H1 (cell line): Measurements from ENCODE around the gene ZSCAN10. TPM values are rescaled to one million over a fixed set of nuclear protein-coding genes. Genes with fewer than 3 reads are reported as not detected.

ENCODE experiments used
- CTCF ChIA-PET: fragments of 300-600 bp; sonication (Branson Sonifier 250); formaldehyde crosslinking; loops from one replicate; lab custom pipeline; 2021; ENCODE audit not compliant: partially characterized antibody; lab: Charles Lee
- POLR2A ChIA-PET: fragments of 300-600 bp; sonication (Branson Sonifier 250); formaldehyde crosslinking; loops from one replicate; lab custom pipeline; 2021; ENCODE audit warnings: inconsistent platforms; ENCODE audit not compliant: partially characterized antibody; lab: Charles Lee
- DNase-seq, 2 experiments: peaks; one replicate each; pipeline versions ENCODE4 v3.0.0 to v3.0.0-alpha.2; 2010 to 2022; ENCODE audit warnings: low spot score in 2 of 2, low read depth in 1 of 2, mixed read lengths in 1 of 2
- FAIRE-seq: peaks from 2 replicates; lab custom pipeline; 2011; peaks lifted over from hg19 to GRCh38; lab: Jason Lieb, UNC
- H2AFZ ChIP-seq: 2 replicates; pipeline ENCODE4 v1.8.1; 2012; ENCODE audit warnings: low read length, inconsistent platforms
- H2AK5ac ChIP-seq: 2 replicates; pipeline ENCODE4 v1.6.1; 2013; ENCODE audit warnings: low read depth, low read length
- H2BK120ac ChIP-seq: replicated peaks from 2 replicates; pipeline ENCODE3; 2013; ENCODE audit warnings: low read depth, low read length, inconsistent platforms
- H2BK12ac ChIP-seq: 2 replicates; pipeline ENCODE4 v1.6.1; 2013; ENCODE audit warnings: low read depth, low read length
- H2BK15ac ChIP-seq: 2 replicates; pipeline ENCODE4 v1.6.1; 2013; ENCODE audit warnings: low read length
- H2BK20ac ChIP-seq: 2 replicates; pipeline ENCODE4 v1.6.1; 2013; ENCODE audit warnings: low read length
- H2BK5ac ChIP-seq: 2 replicates; pipeline ENCODE4 v1.6.1; 2013; ENCODE audit warnings: low read depth, low read length
- H3K14ac ChIP-seq: 2 replicates; pipeline ENCODE4 v1.6.1; 2013; ENCODE audit warnings: inconsistent platforms; ENCODE audit not compliant: insufficient read length
- H3K18ac ChIP-seq: 2 replicates; pipeline ENCODE4 v1.6.1; 2013; ENCODE audit warnings: low read length; ENCODE audit errors: extremely low read depth
- H3K23ac ChIP-seq: 2 replicates; pipeline ENCODE4 v1.6.1; 2013; ENCODE audit warnings: inconsistent platforms; ENCODE audit not compliant: insufficient read length
- H3K23me2 ChIP-seq: 2 replicates; pipeline ENCODE4 v1.6.1; 2013; ENCODE audit warnings: low read depth, low read length
- H3K27ac ChIP-seq: 2 replicates; pipeline ENCODE4 v1.6.1; 2011; ENCODE audit warnings: low read depth, low read length, inconsistent platforms
- H3K27me3 ChIP-seq, 4 experiments: replicated peaks in 1 of 4; 1 replicate in 1 of 4; 2 replicates in 3 of 4; pipeline versions ENCODE4 v1.6.1 to v1.8.1; 2011 to 2013; ENCODE audit warnings: low read length in 3 of 4, mild to moderate bottlenecking in 3 of 4, inconsistent platforms in 2 of 4, mixed read lengths in 2 of 4, moderate library complexity in 1 of 4; ENCODE audit not compliant: control insufficient read depth in 3 of 4, insufficient read depth in 3 of 4; ENCODE audit errors: extremely low read depth in 1 of 4
- H3K36me3 ChIP-seq, 4 experiments: 2 replicates each; pipeline versions ENCODE4 v1.6.1 to v1.8.1; 2011 to 2013; ENCODE audit warnings: mild to moderate bottlenecking in 4 of 4, low read length in 3 of 4, moderate library complexity in 2 of 4, control low read depth in 1 of 4, inconsistent platforms in 1 of 4; ENCODE audit not compliant: insufficient read depth in 4 of 4, control insufficient read depth in 2 of 4
- H3K4ac ChIP-seq: replicated peaks from 2 replicates; pipeline ENCODE3; 2013; ENCODE audit warnings: low read length, low read depth, mixed read lengths, inconsistent platforms; ENCODE audit not compliant: insufficient read length
- H3K4me1 ChIP-seq, 4 experiments: replicated peaks in 1 of 4; 1 replicate in 1 of 4; 2 replicates in 3 of 4; pipeline versions ENCODE4 v1.6.1 to v1.8.1; 2011 to 2013; ENCODE audit warnings: low read length in 3 of 4, inconsistent platforms in 2 of 4, mixed read lengths in 1 of 4; ENCODE audit not compliant: insufficient read depth in 4 of 4, control insufficient read depth in 3 of 4
- H3K4me2 ChIP-seq, 2 experiments: 2 replicates each; pipeline versions ENCODE4 v1.6.1 to v1.8.1; 2011 to 2013; ENCODE audit warnings: low read depth in 2 of 2, low read length in 2 of 2, control low read depth in 1 of 2, inconsistent platforms in 1 of 2, mild to moderate bottlenecking in 1 of 2; ENCODE audit not compliant: insufficient read depth in 1 of 2
- H3K4me3 ChIP-seq, 4 experiments: fragments of 200-600, 300-600 bp in 1 of 4; sonication (generic), shearing (Covaris generic), sonication (Bioruptor Twin) in 1 of 4; 2 replicates each; pipeline versions ENCODE4 v1.5.1 to v1.8.1; 2011 to 2016; ENCODE audit warnings: low read length in 4 of 4, low read depth in 3 of 4, control low read depth in 2 of 4, inconsistent platforms in 2 of 4, mild to moderate bottlenecking in 2 of 4, mixed read lengths in 1 of 4, moderate library complexity in 1 of 4; ENCODE audit not compliant: insufficient read depth in 2 of 4; ENCODE audit errors: extremely low read depth in 1 of 4
- H3K56ac ChIP-seq: replicated peaks from 2 replicates; pipeline ENCODE3; 2013; ENCODE audit warnings: low read depth, mild to moderate bottlenecking, mixed read lengths, low read length, inconsistent platforms; ENCODE audit not compliant: insufficient read length
- H3K79me1 ChIP-seq: 2 replicates; pipeline ENCODE4 v1.6.1; 2013; ENCODE audit warnings: low read depth, low read length, control low read depth
- H3K79me2 ChIP-seq, 2 experiments: 2 replicates each; pipeline versions ENCODE4 v1.6.1 to v1.8.1; 2012 to 2013; ENCODE audit warnings: low read length in 2 of 2, mild to moderate bottlenecking in 2 of 2, inconsistent platforms in 1 of 2; ENCODE audit not compliant: insufficient read depth in 2 of 2, control insufficient read depth in 1 of 2
- H3K9ac ChIP-seq, 4 experiments: replicated peaks in 1 of 4; 1 replicate in 1 of 4; 2 replicates in 3 of 4; pipeline versions ENCODE4 v1.6.1 to v1.8.1; 2011 to 2013; ENCODE audit warnings: low read depth in 3 of 4, low read length in 3 of 4, control low read depth in 2 of 4, mild to moderate bottlenecking in 2 of 4, moderate library complexity in 2 of 4, inconsistent platforms in 1 of 4; ENCODE audit errors: extremely low read depth in 1 of 4
- H3K9me3 ChIP-seq, 2 experiments: 2 replicates each; pipeline versions ENCODE4 v1.6.1 to v1.8.1; 2012 to 2013; ENCODE audit warnings: mild to moderate bottlenecking in 2 of 2, moderate library complexity in 2 of 2, control low read depth in 1 of 2, inconsistent platforms in 1 of 2, low read depth in 1 of 2, low read length in 1 of 2, mixed read lengths in 1 of 2; ENCODE audit not compliant: insufficient read depth in 2 of 2
- H4K20me1 ChIP-seq, 2 experiments: replicated peaks in 1 of 2; 2 replicates each; pipeline versions ENCODE3 to v1.8.1; 2011 to 2013; ENCODE audit warnings: inconsistent platforms in 2 of 2, low read length in 2 of 2, mild to moderate bottlenecking in 1 of 2; ENCODE audit not compliant: insufficient read depth in 2 of 2, control insufficient read depth in 1 of 2
- H4K5ac ChIP-seq: 2 replicates; pipeline ENCODE4 v1.6.1; 2013; ENCODE audit warnings: low read length, low read depth, mixed read lengths, inconsistent platforms; ENCODE audit not compliant: insufficient read length
- H4K8ac ChIP-seq: 2 replicates; pipeline ENCODE4 v1.8.0; 2013; ENCODE audit warnings: mild to moderate bottlenecking, moderate library complexity, low read length, inconsistent platforms; ENCODE audit not compliant: insufficient read depth; ENCODE audit errors: extremely low read depth
- H4K91ac ChIP-seq: replicated peaks from 2 replicates; pipeline ENCODE3; 2013; ENCODE audit warnings: low read length, mixed read lengths, inconsistent platforms; ENCODE audit not compliant: insufficient read length
- WGBS, 2 experiments: shearing (Covaris generic) in 1 of 2; methylation state at CpG; one replicate each; pipeline versions ENCODE4 v1.1.6 to v1.1.7; 2013 to 2015; ENCODE audit warnings: low lambda C conversion rate in 2 of 2, mixed read lengths in 2 of 2, inconsistent platforms in 1 of 2, low coverage in 1 of 2, missing lambda C conversion rate in 1 of 2; ENCODE audit not compliant: insufficient replicate concordance in 2 of 2, insufficient coverage in 1 of 2, insufficient read length in 1 of 2; ENCODE audit errors: extremely low coverage in 1 of 2, missing lambda C conversion rate in 1 of 2; 5-methylcytosine and 5-hydroxymethylcytosine counted together
- polyA plus RNA-seq, 7 experiments: library from polyadenylated mRNA; depleted of rRNA in 3 of 7; stranded (reverse) in 5 of 7; unstranded in 2 of 7; fragments of >200 nt in 5 of 7; fragments of 200-250 nt in 2 of 7; gene quantifications; 1 replicate in 5 of 7; 2 replicates in 1 of 7; 4 replicates in 1 of 7; pipeline versions ENCODE4 v1.2.1 to v1.2.3, GENCODE V29; 2011 to 2013; ENCODE audit warnings: missing spikeins in 2 of 7, mixed read lengths in 2 of 7
- total RNA-seq: library from RNA; stranded (reverse); fragmentation: NEBNext Ultra II Directional; extraction: Animal tissue kit (Norgen Biotek cat#: 25700); gene quantifications from 2 replicates; pipeline ENCODE4 v1.2.1, GENCODE V29; 2021

ZSCAN10 gene
- total and polyA plus RNA-seq, 2 of the 8 experiments (the other 6 are each of a cell fraction or from before 2014, with no cell fraction given), result 209 to 314 TPM

DNA sequence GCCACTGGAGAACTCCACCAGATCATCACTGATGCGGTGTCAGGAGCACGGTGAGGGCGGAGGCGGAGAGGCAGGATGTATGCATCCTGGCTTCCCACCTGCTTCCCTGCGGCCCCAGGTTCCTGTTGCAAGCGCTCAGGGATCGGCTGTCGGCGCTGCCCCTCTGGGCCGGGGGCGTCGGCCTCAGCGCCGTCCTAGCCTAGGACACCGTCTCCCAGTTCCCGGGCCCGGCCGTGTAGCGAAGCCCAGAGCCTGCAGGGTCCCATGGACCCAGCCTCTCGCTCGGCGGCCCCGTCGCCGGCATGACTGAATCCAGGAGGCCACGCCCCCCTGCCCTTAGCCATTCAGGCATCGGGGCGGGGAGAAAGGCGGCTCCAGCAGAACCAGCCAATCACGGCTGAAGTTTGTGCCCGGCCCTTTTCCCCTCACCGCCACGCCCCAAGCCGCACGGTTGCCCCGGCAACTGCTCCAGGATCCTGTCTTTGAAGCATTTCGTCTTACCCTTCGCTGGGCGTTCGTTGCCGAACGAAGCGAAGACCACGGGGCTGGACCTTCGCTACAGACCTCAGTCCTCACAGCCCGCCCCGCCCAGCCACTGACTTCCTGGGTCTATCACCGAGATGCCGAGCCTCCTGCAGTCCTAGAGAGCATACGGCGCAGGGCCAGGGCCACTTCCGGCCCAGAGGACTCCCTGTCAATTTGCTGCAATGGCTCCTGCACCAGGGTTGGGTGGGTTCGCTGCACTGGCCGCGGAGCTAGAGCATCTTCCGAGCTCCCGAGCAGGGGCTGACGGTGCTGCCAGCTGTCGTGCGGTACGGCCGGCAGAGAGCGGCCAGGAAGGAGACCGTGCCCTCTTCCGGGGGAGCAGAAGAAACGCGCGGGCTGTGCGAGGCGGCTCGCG is 25.1 kb upstream of the ZSCAN10 start:
- POLR2A ChIA-PET, result interaction anchor here (1.1 to 9.3 kb wide), 7 partner anchors 10 to 76 kb away, joined by 3 to 109 read pairs (median 9); partner anchors contain the start of genes ZNF205, ZNF213 and ZSCAN10
- Histone ChIP-seq H3K9ac (peak overlapping the region; percentile 26 to 56 (median 46); a peak in 6 of 7 replicates), H3K36me3 (peaks cover 2 to 14% (median 7%) of the 10 kb centered on the region in 4 experiments; a peak in 5 of 8 replicates), H3K56ac (no peak overlapping the region), H3K14ac (no peak overlapping the region), H4K5ac (no peak overlapping the region), H2BK15ac (peak overlapping the region; percentile 72; the same call in 1 of the 2 replicates), H2BK20ac (no peak overlapping the region), H3K4me1 (peaks cover 0 to 11% (median 4%) of the 10 kb centered on the region in 4 experiments; a peak in 5 of 7 replicates), H2BK12ac (0 out of 2 replicates have a peak overlapping the region, but pooled peaks have one; percentile 90), H3K23me2 (peaks cover 10% of the 10 kb centered on the region), H3K9me3 (no peaks in the 10 kb centered on the region), H2AK5ac (no peak overlapping the region), H3K4me3 (peak overlapping the region; percentile 43 to 76 (median 67)), H3K18ac (no peak overlapping the region; the same call in none of the 2 replicates), H2BK120ac (no peak overlapping the region), H3K79me2 (no peaks in the 10 kb centered on the region), H2AFZ (0 out of 2 replicates have a peak overlapping the region, but pooled peaks have one; percentile 74), H3K4me2 (peak overlapping the region; percentile 58 to 97), H3K27me3 (no peaks in the 10 kb centered on the region), H3K79me1 (no peaks in the 10 kb centered on the region), H3K23ac (no peak overlapping the region), H3K4ac (no peak overlapping the region), H4K91ac (no peak overlapping the region), H2BK5ac (peak overlapping the region; percentile 85; the same call in 1 of the 2 replicates), H4K20me1 (peaks cover 0 to 8% of the 10 kb centered on the region in 2 experiments), H3K27ac (no peak overlapping the region), H4K8ac (no peak overlapping the region; the same call in none of the 2 replicates)
- FAIRE-seq (no peak), DNase-seq (peak; percentile 87 to 98)
- CTCF ChIA-PET, result interaction anchor here (0.7 to 17.4 kb wide), 4 partner anchors 10 to 134 kb away, joined by 3 to 619 read pairs (median 5); partner anchors contain the start of genes ZNF205, ZNF213 and ZSCAN10
- 2% methylated on average over 64 of the region's 72 CpGs; no CpG with 5 or more reads in 1 of the 2 experiments for WGBS, 2 experiments
